OCI-LY7 (cell line): ENCODE results near the gene SETD1A.

Source experiments
- EZH2phosphoT487 ChIP-seq: fragments of 200-600 bp; sonication (generic); IDR thresholded peaks from 2 replicates; pipeline ENCODE4 v1.6.1; 2018; ENCODE audit warnings: low read depth, borderline replicate concordance, mild to moderate bottlenecking, mixed run types, antibody characterized with exemption, low read length, moderate library complexity, mixed read lengths
- TF ChIP-seq, protein P1 (sequence below): fragments of 200-600 bp; sonication (generic); conservative IDR thresholded peaks from 2 replicates; pipeline ENCODE4 v1.5.1; 2014; ENCODE audit warnings: mild to moderate bottlenecking, antibody characterized with exemption, low read length, moderate library complexity, mixed read lengths

DNA sequence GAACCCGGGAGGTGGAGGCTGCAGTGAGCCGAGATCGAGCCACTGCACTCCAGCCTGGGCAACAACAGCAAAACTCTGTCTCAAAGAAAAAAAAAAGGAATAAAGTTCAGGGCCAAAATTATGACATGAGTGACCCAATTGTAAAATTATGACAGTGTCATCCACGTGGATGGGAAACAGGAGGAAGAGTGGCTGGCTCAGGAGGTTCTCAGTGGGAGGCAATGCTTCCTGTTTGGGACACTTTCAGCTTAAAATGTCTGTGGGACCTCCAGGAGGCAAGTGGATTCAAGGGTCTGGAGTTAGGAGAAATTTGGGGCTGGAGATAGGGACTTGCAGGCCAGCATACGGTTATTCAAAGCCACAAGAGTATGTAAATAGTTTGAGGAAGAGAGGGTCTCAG, 67.8 kb downstream of the SETD1A start:
- TF ChIP-seq, protein P1, sequence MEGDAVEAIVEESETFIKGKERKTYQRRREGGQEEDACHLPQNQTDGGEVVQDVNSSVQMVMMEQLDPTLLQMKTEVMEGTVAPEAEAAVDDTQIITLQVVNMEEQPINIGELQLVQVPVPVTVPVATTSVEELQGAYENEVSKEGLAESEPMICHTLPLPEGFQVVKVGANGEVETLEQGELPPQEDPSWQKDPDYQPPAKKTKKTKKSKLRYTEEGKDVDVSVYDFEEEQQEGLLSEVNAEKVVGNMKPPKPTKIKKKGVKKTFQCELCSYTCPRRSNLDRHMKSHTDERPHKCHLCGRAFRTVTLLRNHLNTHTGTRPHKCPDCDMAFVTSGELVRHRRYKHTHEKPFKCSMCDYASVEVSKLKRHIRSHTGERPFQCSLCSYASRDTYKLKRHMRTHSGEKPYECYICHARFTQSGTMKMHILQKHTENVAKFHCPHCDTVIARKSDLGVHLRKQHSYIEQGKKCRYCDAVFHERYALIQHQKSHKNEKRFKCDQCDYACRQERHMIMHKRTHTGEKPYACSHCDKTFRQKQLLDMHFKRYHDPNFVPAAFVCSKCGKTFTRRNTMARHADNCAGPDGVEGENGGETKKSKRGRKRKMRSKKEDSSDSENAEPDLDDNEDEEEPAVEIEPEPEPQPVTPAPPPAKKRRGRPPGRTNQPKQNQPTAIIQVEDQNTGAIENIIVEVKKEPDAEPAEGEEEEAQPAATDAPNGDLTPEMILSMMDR: no peak
- TF ChIP-seq EZH2phosphoT487: no peak
